ENCODE data around the gene AUTS2.

Gene AUTS2

GRCh38 chr7:69610374-69611084 is 12.3 kb downstream of the AUTS2 start:
- no peaks in the 10 kb centered on the region for H3K9me3 ChIP-seq (ENCODE audit: control insufficient read depth in 2 of 2, low read length in 2 of 2)
- H3K4me1 ChIP-seq (ENCODE audit: control insufficient read depth, insufficient read depth, low read length) = peaks cover 5% of the 10 kb centered on the region
- no peak overlapping the region for H3K4me3 ChIP-seq (ENCODE audit: low read length in 2 of 2)
- H3K27ac ChIP-seq (ENCODE audit: low read length) = no peak overlapping the region
- H3K27me3 ChIP-seq (ENCODE audit: control insufficient read depth in 1 of 2, insufficient read depth in 2 of 2, low read length in 2 of 2) = no peaks in the 10 kb centered on the region
- H3K36me3 ChIP-seq (ENCODE audit: control insufficient read depth in 2 of 2, insufficient read depth in 2 of 2, low read length in 2 of 2) = no peaks in the 10 kb centered on the region
- no peak overlapping the region for H3K9ac ChIP-seq (ENCODE audit: low read length in 2 of 2)

GRCh38 chr7:69612981-69613380 is 14.7 kb downstream of the AUTS2 start:
- no peaks in the 10 kb centered on the region for H3K9me3 ChIP-seq (ENCODE audit: control insufficient read depth in 2 of 2, low read length in 2 of 2)
- peaks cover 5% of the 10 kb centered on the region for H3K4me1 ChIP-seq (ENCODE audit: control insufficient read depth, insufficient read depth, low read length)
- no peak overlapping the region for H3K27ac ChIP-seq (ENCODE audit: low read length)
- H3K9ac ChIP-seq (ENCODE audit: low read length in 2 of 2) = no peak overlapping the region
- H3K27me3 ChIP-seq (ENCODE audit: control insufficient read depth in 1 of 2, insufficient read depth in 2 of 2, low read length in 2 of 2) = no peaks in the 10 kb centered on the region
- no peaks in the 10 kb centered on the region for H3K36me3 ChIP-seq (ENCODE audit: control insufficient read depth in 2 of 2, insufficient read depth in 2 of 2, low read length in 2 of 2)
- no peak overlapping the region for H3K4me3 ChIP-seq (ENCODE audit: low read length in 2 of 2)

- no peak overlapping the region for H3K27ac ChIP-seq (ENCODE audit: low read length)
- peaks cover 5% of the 10 kb centered on the region for H3K4me1 ChIP-seq (ENCODE audit: control insufficient read depth, insufficient read depth, low read length)
- H3K9ac ChIP-seq (ENCODE audit: low read length in 2 of 2) = no peak overlapping the region
- no peaks in the 10 kb centered on the region for H3K36me3 ChIP-seq (ENCODE audit: control insufficient read depth in 2 of 2, insufficient read depth in 2 of 2, low read length in 2 of 2)
- no peaks in the 10 kb centered on the region for H3K9me3 ChIP-seq (ENCODE audit: control insufficient read depth in 2 of 2, low read length in 2 of 2)
- no peaks in the 10 kb centered on the region for H3K27me3 ChIP-seq (ENCODE audit: control insufficient read depth in 1 of 2, insufficient read depth in 2 of 2, low read length in 2 of 2)
- no peak overlapping the region for H3K4me3 ChIP-seq (ENCODE audit: low read length in 2 of 2)
Measured at GRCh38 chr7:69613846-69614245, 15.6 kb downstream of the AUTS2 start.

- H3K36me3 ChIP-seq (ENCODE audit: control insufficient read depth in 2 of 2, insufficient read depth in 2 of 2, low read length in 2 of 2) = no peaks in the 10 kb centered on the region
- no peak overlapping the region for H3K4me3 ChIP-seq (ENCODE audit: low read length in 2 of 2)
- no peaks in the 10 kb centered on the region for H3K9me3 ChIP-seq (ENCODE audit: control insufficient read depth in 2 of 2, low read length in 2 of 2)
- H3K4me1 ChIP-seq (ENCODE audit: control insufficient read depth, insufficient read depth, low read length) = peaks cover 7% of the 10 kb centered on the region
- H3K27me3 ChIP-seq (ENCODE audit: control insufficient read depth in 1 of 2, insufficient read depth in 2 of 2, low read length in 2 of 2) = no peaks in the 10 kb centered on the region
- no peak overlapping the region for H3K9ac ChIP-seq (ENCODE audit: low read length in 2 of 2)
- H3K27ac ChIP-seq (ENCODE audit: low read length) = no peak overlapping the region
Measured at GRCh38 chr7:69615685-69616084, 17.4 kb downstream of the AUTS2 start.

- H3K4me1 ChIP-seq (ENCODE audit: control insufficient read depth, insufficient read depth, low read length) = peaks cover 7% of the 10 kb centered on the region
- H3K36me3 ChIP-seq (ENCODE audit: control insufficient read depth in 2 of 2, insufficient read depth in 2 of 2, low read length in 2 of 2) = no peaks in the 10 kb centered on the region
- no peak overlapping the region for H3K27ac ChIP-seq (ENCODE audit: low read length)
- H3K4me3 ChIP-seq (ENCODE audit: low read length in 2 of 2) = no peak overlapping the region
- H3K27me3 ChIP-seq (ENCODE audit: control insufficient read depth in 1 of 2, insufficient read depth in 2 of 2, low read length in 2 of 2) = no peaks in the 10 kb centered on the region
- H3K9me3 ChIP-seq (ENCODE audit: control insufficient read depth in 2 of 2, low read length in 2 of 2) = no peaks in the 10 kb centered on the region
- no peak overlapping the region for H3K9ac ChIP-seq (ENCODE audit: low read length in 2 of 2)
Measured at GRCh38 chr7:69617364-69617763, 19.1 kb downstream of the AUTS2 start.

GRCh38 chr7:69619054-69619453 is 20.8 kb downstream of the AUTS2 start:
- Histone ChIP-seq H3K9me3 (ENCODE audit: control insufficient read depth in 2 of 2, low read length in 2 of 2) (no peaks in the 10 kb centered on the region), H3K9ac (ENCODE audit: low read length in 2 of 2) (no peak overlapping the region), H3K27ac (ENCODE audit: low read length) (no peak overlapping the region), H3K4me3 (ENCODE audit: low read length in 2 of 2) (no peak overlapping the region), H3K4me1 (ENCODE audit: control insufficient read depth, insufficient read depth, low read length) (peaks cover 7% of the 10 kb centered on the region), H3K27me3 (ENCODE audit: control insufficient read depth in 1 of 2, insufficient read depth in 2 of 2, low read length in 2 of 2) (no peaks in the 10 kb centered on the region), H3K36me3 (ENCODE audit: control insufficient read depth in 2 of 2, insufficient read depth in 2 of 2, low read length in 2 of 2) (no peaks in the 10 kb centered on the region)

GRCh38 chr7:69619635-69620034 is 21.4 kb downstream of the AUTS2 start:
- H3K9me3 ChIP-seq (ENCODE audit: control insufficient read depth in 2 of 2, low read length in 2 of 2) = no peaks in the 10 kb centered on the region
- no peak overlapping the region for H3K9ac ChIP-seq (ENCODE audit: low read length in 2 of 2)
- no peak overlapping the region for H3K27ac ChIP-seq (ENCODE audit: low read length)
- no peak overlapping the region for H3K4me3 ChIP-seq (ENCODE audit: low read length in 2 of 2)
- H3K27me3 ChIP-seq (ENCODE audit: control insufficient read depth in 1 of 2, insufficient read depth in 2 of 2, low read length in 2 of 2) = no peaks in the 10 kb centered on the region
- peaks cover 7% of the 10 kb centered on the region for H3K4me1 ChIP-seq (ENCODE audit: control insufficient read depth, insufficient read depth, low read length)
- H3K36me3 ChIP-seq (ENCODE audit: control insufficient read depth in 2 of 2, insufficient read depth in 2 of 2, low read length in 2 of 2) = no peaks in the 10 kb centered on the region

GRCh38 chr7:69620063-69620462 is 21.8 kb downstream of the AUTS2 start:
- Histone ChIP-seq H3K4me1 (ENCODE audit: control insufficient read depth, insufficient read depth, low read length) (peaks cover 7% of the 10 kb centered on the region), H3K36me3 (ENCODE audit: control insufficient read depth in 2 of 2, insufficient read depth in 2 of 2, low read length in 2 of 2) (no peaks in the 10 kb centered on the region), H3K9ac (ENCODE audit: low read length in 2 of 2) (no peak overlapping the region), H3K4me3 (ENCODE audit: low read length in 2 of 2) (no peak overlapping the region), H3K27me3 (ENCODE audit: control insufficient read depth in 1 of 2, insufficient read depth in 2 of 2, low read length in 2 of 2) (no peaks in the 10 kb centered on the region), H3K27ac (ENCODE audit: low read length) (no peak overlapping the region), H3K9me3 (ENCODE audit: control insufficient read depth in 2 of 2, low read length in 2 of 2) (no peaks in the 10 kb centered on the region)

- no peaks in the 10 kb centered on the region for H3K9me3 ChIP-seq (ENCODE audit: control insufficient read depth in 2 of 2, low read length in 2 of 2)
- H3K27me3 ChIP-seq (ENCODE audit: control insufficient read depth in 1 of 2, insufficient read depth in 2 of 2, low read length in 2 of 2) = no peaks in the 10 kb centered on the region
- H3K36me3 ChIP-seq (ENCODE audit: control insufficient read depth in 2 of 2, insufficient read depth in 2 of 2, low read length in 2 of 2) = no peaks in the 10 kb centered on the region
- H3K9ac ChIP-seq (ENCODE audit: low read length in 2 of 2) = no peak overlapping the region
- peaks cover 8% of the 10 kb centered on the region for H3K4me1 ChIP-seq (ENCODE audit: control insufficient read depth, insufficient read depth, low read length)
- H3K27ac ChIP-seq (ENCODE audit: low read length) = no peak overlapping the region
- H3K4me3 ChIP-seq (ENCODE audit: low read length in 2 of 2) = no peak overlapping the region
Measured at GRCh38 chr7:69620650-69621049, 22.4 kb downstream of the AUTS2 start.

- no peaks in the 10 kb centered on the region for H3K36me3 ChIP-seq (ENCODE audit: control insufficient read depth in 2 of 2, insufficient read depth in 2 of 2, low read length in 2 of 2)
- no peak overlapping the region for H3K27ac ChIP-seq (ENCODE audit: low read length)
- peaks cover 9% of the 10 kb centered on the region for H3K4me1 ChIP-seq (ENCODE audit: control insufficient read depth, insufficient read depth, low read length)
- H3K4me3 ChIP-seq (ENCODE audit: low read length in 2 of 2) = no peak overlapping the region
- no peaks in the 10 kb centered on the region for H3K9me3 ChIP-seq (ENCODE audit: control insufficient read depth in 2 of 2, low read length in 2 of 2)
- no peak overlapping the region for H3K9ac ChIP-seq (ENCODE audit: low read length in 2 of 2)
- no peaks in the 10 kb centered on the region for H3K27me3 ChIP-seq (ENCODE audit: control insufficient read depth in 1 of 2, insufficient read depth in 2 of 2, low read length in 2 of 2)
Measured at GRCh38 chr7:69622014-69622835, 23.9 kb downstream of the AUTS2 start.

- Histone ChIP-seq H3K27me3 (ENCODE audit: control insufficient read depth in 1 of 2, insufficient read depth in 2 of 2, low read length in 2 of 2) (no peaks in the 10 kb centered on the region), H3K9ac (ENCODE audit: low read length in 2 of 2) (no peak overlapping the region), H3K27ac (ENCODE audit: low read length) (no peak overlapping the region), H3K36me3 (ENCODE audit: control insufficient read depth in 2 of 2, insufficient read depth in 2 of 2, low read length in 2 of 2) (no peaks in the 10 kb centered on the region), H3K4me3 (ENCODE audit: low read length in 2 of 2) (no peak overlapping the region), H3K4me1 (ENCODE audit: control insufficient read depth, insufficient read depth, low read length) (peaks cover 9% of the 10 kb centered on the region), H3K9me3 (ENCODE audit: control insufficient read depth in 2 of 2, low read length in 2 of 2) (no peaks in the 10 kb centered on the region)
Measured at GRCh38 chr7:69622960-69623359, 24.7 kb downstream of the AUTS2 start.
